DOHH2 (cell line): ENCODE measurements around the gene KCNH5.

ENCODE experiments used
- H3F3A ChIP-seq: fragments of 200-600 bp; sonication (generic), shearing (Covaris generic); 2 replicates; pipeline ENCODE4 v1.6.0; 2016; ENCODE audit warnings: antibody characterized with exemption, mild to moderate bottlenecking; ENCODE audit not compliant: control insufficient read depth, insufficient read depth
- H3K27ac ChIP-seq: fragments of 200-600 bp; sonication (generic); 2 replicates; pipeline ENCODE4 v1.5.1; 2014; ENCODE audit warnings: low read depth, mild to moderate bottlenecking, low read length, moderate library complexity
- H3K27me3 ChIP-seq: fragments of 200-600 bp; sonication (generic); 2 replicates; pipeline ENCODE4 v1.6.1; 2014; ENCODE audit warnings: mild to moderate bottlenecking, low read length, mixed read lengths; ENCODE audit not compliant: control insufficient read depth
- H3K36me3 ChIP-seq: fragments of 200-600 bp; sonication (generic); 2 replicates; pipeline ENCODE4 v1.6.1; 2014; ENCODE audit warnings: mild to moderate bottlenecking, low read length, moderate library complexity, mixed read lengths; ENCODE audit not compliant: control insufficient read depth
- H3K4me1 ChIP-seq: fragments of 200-600 bp; sonication (generic); 2 replicates; pipeline ENCODE4 v1.6.1; 2014; ENCODE audit warnings: mild to moderate bottlenecking, low read length, mixed read lengths; ENCODE audit not compliant: control insufficient read depth
- H3K4me2 ChIP-seq: fragments of 200-600 bp; sonication (generic); 2 replicates; pipeline ENCODE4 v1.6.0; 2014; ENCODE audit warnings: mild to moderate bottlenecking, low read length, moderate library complexity
- H3K4me3 ChIP-seq: fragments of 200-600 bp; sonication (generic); 2 replicates; pipeline ENCODE4 v1.5.1; 2014; ENCODE audit warnings: mild to moderate bottlenecking, low read length, mixed read lengths
- H3K79me2 ChIP-seq: fragments of 200-600 bp; sonication (generic); 2 replicates; pipeline ENCODE4 v1.6.1; 2014; ENCODE audit warnings: mild to moderate bottlenecking, low read length, mixed read lengths; ENCODE audit not compliant: control insufficient read depth
- H3K9me2 ChIP-seq: fragments of 200-600 bp; sonication (generic); replicated peaks from 2 replicates; pipeline ENCODE4 v1.6.1; 2014; ENCODE audit warnings: mild to moderate bottlenecking, low read length, mixed read lengths; ENCODE audit not compliant: control insufficient read depth
- H3K9me3 ChIP-seq: fragments of 200-600 bp; sonication (generic); 2 replicates; pipeline ENCODE4 v1.6.1; 2014; ENCODE audit warnings: antibody characterized with exemption, low read length, mixed read lengths; ENCODE audit not compliant: control insufficient read depth, insufficient read depth
- H4K20me1 ChIP-seq: fragments of 200-600 bp; sonication (generic); 2 replicates; pipeline ENCODE4 v1.6.0; 2014; ENCODE audit warnings: low read depth, mild to moderate bottlenecking, antibody characterized with exemption, low read length, moderate library complexity; ENCODE audit not compliant: control insufficient read depth, insufficient read depth
- CTCF ChIP-seq: fragments of 200-600 bp; sonication (generic); IDR thresholded peaks from one replicate; pipeline ENCODE4 v1.5.1; 2014; ENCODE audit warnings: antibody characterized with exemption, mild to moderate bottlenecking, low read depth, low read length; ENCODE audit not compliant: poor library complexity, severe bottlenecking
- EZH2phosphoT487 ChIP-seq: fragments of 200-600 bp; sonication (generic); IDR thresholded peaks from 2 replicates; pipeline ENCODE4 v1.6.1; 2017; ENCODE audit warnings: borderline replicate concordance, mild to moderate bottlenecking, antibody characterized with exemption, low read length, moderate library complexity, mixed read lengths

Gene KCNH5

GRCh38 chr14:63045612-63046320 lies 508 bp upstream of the KCNH5 start:
- H3K36me3 ChIP-seq = no peaks in the 10 kb centered on the region
- H4K20me1 ChIP-seq = no peaks in the 10 kb centered on the region
- no peaks in the 10 kb centered on the region for H3K4me1 ChIP-seq
- H3K4me2 ChIP-seq = no peak overlapping the region
- no peaks in the 10 kb centered on the region for H3K27me3 ChIP-seq
- no peaks in the 10 kb centered on the region for H3K79me2 ChIP-seq
- H3K9me2 ChIP-seq = no peaks in the 10 kb centered on the region
- H3K27ac ChIP-seq = no peak overlapping the region
- no peak for TF ChIP-seq CTCF
- TF ChIP-seq EZH2phosphoT487 = no peak
- no peak overlapping the region for H3K4me3 ChIP-seq
- H3F3A ChIP-seq = no peaks in the 10 kb centered on the region
- no peaks in the 10 kb centered on the region for H3K9me3 ChIP-seq

- Histone ChIP-seq H3K79me2 (no peaks in the 10 kb centered on the region), H3F3A (no peaks in the 10 kb centered on the region), H3K27ac (no peak overlapping the region), H3K4me1 (no peaks in the 10 kb centered on the region), H3K36me3 (no peaks in the 10 kb centered on the region), H3K4me2 (no peak overlapping the region), H3K9me2 (no peaks in the 10 kb centered on the region), H3K27me3 (no peaks in the 10 kb centered on the region), H4K20me1 (no peaks in the 10 kb centered on the region), H3K9me3 (no peaks in the 10 kb centered on the region), H3K4me3 (no peak overlapping the region)
- TF ChIP-seq CTCF (peak; percentile 34), EZH2phosphoT487 (no peak)
Observed at GRCh38 chr14:63039866-63040265, 5.4 kb downstream of the KCNH5 start.

- no peak overlapping the region for H3K4me2 ChIP-seq
- H3K79me2 ChIP-seq = no peaks in the 10 kb centered on the region
- H3K9me3 ChIP-seq = no peaks in the 10 kb centered on the region
- H3K4me3 ChIP-seq = no peak overlapping the region
- H3K36me3 ChIP-seq = no peaks in the 10 kb centered on the region
- H3K27me3 ChIP-seq = no peaks in the 10 kb centered on the region
- no peaks in the 10 kb centered on the region for H3F3A ChIP-seq
- H3K4me1 ChIP-seq = no peaks in the 10 kb centered on the region
- H3K9me2 ChIP-seq = no peaks in the 10 kb centered on the region
- H4K20me1 ChIP-seq = no peaks in the 10 kb centered on the region
- no peak overlapping the region for H3K27ac ChIP-seq
- TF ChIP-seq CTCF = no peak
- no peak for TF ChIP-seq EZH2phosphoT487
Observed at GRCh38 chr14:63032641-63033040, 12.6 kb downstream of the KCNH5 start.
